Endothelial cell of umbilical vein (primary cell): Measurements from ENCODE around the gene TMEM131.

Experiments used
- EZH2 ChIP-seq: IDR thresholded peaks from 2 replicates; pipeline ENCODE4 v1.6.1; 2012; ENCODE audit warnings: borderline replicate concordance, low read depth, mild to moderate bottlenecking, moderate library complexity, low read length, inconsistent platforms; ENCODE audit not compliant: severe bottlenecking
- GATA2 ChIP-seq: IDR thresholded peaks from 2 replicates; pipeline ENCODE4 v1.7.0; 2011; ENCODE audit warnings: low read depth, mild to moderate bottlenecking, moderate library complexity, mixed read lengths, low read length; ENCODE audit not compliant: insufficient read length, insufficient read depth
- JUN ChIP-seq: IDR thresholded peaks from 2 replicates; pipeline ENCODE4 v1.6.1; 2011; ENCODE audit warnings: borderline replicate concordance, low read depth; ENCODE audit not compliant: insufficient read length, insufficient read depth
- TF ChIP-seq, protein P1 (sequence below), 2 donors: IDR thresholded peaks; 1 replicate in 1 of 2; 2 replicates in 1 of 2; pipeline ENCODE4 v1.5.1; 2011; ENCODE audit warnings: low read length in 2 of 2, mild to moderate bottlenecking in 2 of 2, moderate library complexity in 2 of 2, control low read depth in 1 of 2, inconsistent platforms in 1 of 2, low read depth in 1 of 2; ENCODE audit not compliant: insufficient read depth in 1 of 2; ENCODE audit errors: extremely low read depth in 1 of 2
- TF ChIP-seq, protein P2 (sequence below): IDR thresholded peaks from 2 replicates; pipeline ENCODE4 v1.6.1; 2011; ENCODE audit not compliant: insufficient read depth, insufficient read length

DNA sequence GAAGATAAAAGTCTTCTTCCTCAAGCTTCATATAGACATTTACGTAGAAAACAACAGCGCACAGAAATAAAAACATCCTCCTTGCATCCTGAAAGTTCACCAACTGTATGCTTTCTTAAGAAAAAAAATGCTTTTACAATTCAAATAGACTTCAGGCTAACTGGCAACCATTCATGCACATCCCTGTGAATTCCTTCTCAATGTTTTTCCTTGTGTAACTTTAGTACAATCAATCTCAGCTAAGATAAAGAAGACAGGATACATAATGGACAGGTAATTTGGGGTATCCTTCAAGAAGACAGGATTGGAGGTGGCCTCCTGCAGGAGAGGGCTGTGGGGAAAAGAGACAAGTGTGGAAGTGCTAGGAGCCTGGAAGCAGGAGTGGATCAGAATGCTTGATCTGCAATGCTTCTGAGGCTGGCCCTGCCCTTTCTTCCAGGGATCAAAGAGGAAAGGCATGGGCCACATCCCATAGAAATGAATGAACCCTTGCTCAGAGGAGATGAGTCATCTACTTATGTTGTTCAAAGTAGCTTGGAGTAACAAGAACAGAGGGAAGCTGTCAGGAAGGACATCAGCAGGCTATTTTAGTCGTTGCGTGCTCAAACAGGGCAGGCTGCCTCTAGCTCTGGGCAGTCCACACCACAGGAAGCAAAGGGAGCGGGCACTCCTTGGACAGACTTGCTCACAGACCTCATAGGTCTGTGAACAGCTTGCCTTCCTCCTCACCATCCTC, 126.6 kb downstream of the TMEM131 start:
- TF ChIP-seq, protein P1, sequence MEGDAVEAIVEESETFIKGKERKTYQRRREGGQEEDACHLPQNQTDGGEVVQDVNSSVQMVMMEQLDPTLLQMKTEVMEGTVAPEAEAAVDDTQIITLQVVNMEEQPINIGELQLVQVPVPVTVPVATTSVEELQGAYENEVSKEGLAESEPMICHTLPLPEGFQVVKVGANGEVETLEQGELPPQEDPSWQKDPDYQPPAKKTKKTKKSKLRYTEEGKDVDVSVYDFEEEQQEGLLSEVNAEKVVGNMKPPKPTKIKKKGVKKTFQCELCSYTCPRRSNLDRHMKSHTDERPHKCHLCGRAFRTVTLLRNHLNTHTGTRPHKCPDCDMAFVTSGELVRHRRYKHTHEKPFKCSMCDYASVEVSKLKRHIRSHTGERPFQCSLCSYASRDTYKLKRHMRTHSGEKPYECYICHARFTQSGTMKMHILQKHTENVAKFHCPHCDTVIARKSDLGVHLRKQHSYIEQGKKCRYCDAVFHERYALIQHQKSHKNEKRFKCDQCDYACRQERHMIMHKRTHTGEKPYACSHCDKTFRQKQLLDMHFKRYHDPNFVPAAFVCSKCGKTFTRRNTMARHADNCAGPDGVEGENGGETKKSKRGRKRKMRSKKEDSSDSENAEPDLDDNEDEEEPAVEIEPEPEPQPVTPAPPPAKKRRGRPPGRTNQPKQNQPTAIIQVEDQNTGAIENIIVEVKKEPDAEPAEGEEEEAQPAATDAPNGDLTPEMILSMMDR (IDR thresholded peaks at IDR 0.05; ENCODE audit: extremely low read depth in 1 of 2, insufficient read depth in 1 of 2, low read depth in 1 of 2, low read length in 2 of 2), result no peak
- TF ChIP-seq EZH2 (no peak), GATA2 (peak; percentile 43), JUN (peak; percentile 95)
- TF ChIP-seq, protein P2, sequence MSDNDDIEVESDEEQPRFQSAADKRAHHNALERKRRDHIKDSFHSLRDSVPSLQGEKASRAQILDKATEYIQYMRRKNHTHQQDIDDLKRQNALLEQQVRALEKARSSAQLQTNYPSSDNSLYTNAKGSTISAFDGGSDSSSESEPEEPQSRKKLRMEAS, result no peak
